Psoas muscle (tissue), 8 donors: ENCODE data around the gene SLC6A20. TPM values are rescaled to one million over a fixed set of nuclear protein-coding genes. Genes with fewer than 3 reads are reported as not detected.

Experiments used
- ATAC-seq, 4 donors: fragments of 200-7000 bp; cut with Tn5 transposase; one replicate each; pipeline ENCODE4 v1.9.1; 2020; ENCODE audit warnings: moderate library complexity in 3 of 4, mild to moderate bottlenecking in 2 of 4
- DNase-seq, 2 donors: peaks; one replicate each; pipeline ENCODE4 v3.0.0-alpha.2; 2020
- H3K27ac ChIP-seq: fragments of 200-600 bp; one replicate; pipeline ENCODE4 v1.8.0; 2022
- H3K27me3 ChIP-seq, 3 donors: fragments of 200-600 bp in 1 of 3; one replicate each; pipeline versions ENCODE4 v1.6.1 to v1.8.0; 2013 to 2022; ENCODE audit warnings: low read length in 2 of 3, mild to moderate bottlenecking in 2 of 3, moderate library complexity in 1 of 3; ENCODE audit not compliant: insufficient read depth in 3 of 3
- H3K36me3 ChIP-seq, 2 donors: fragments of 200-600 bp in 1 of 2; one replicate each; pipeline versions ENCODE4 v1.6.1 to v1.8.0; 2013 to 2022; ENCODE audit warnings: low read depth in 1 of 2, mild to moderate bottlenecking in 1 of 2, moderate library complexity in 1 of 2; ENCODE audit not compliant: insufficient read depth in 1 of 2
- H3K4me1 ChIP-seq: fragments of 200-600 bp; one replicate; pipeline ENCODE4 v1.8.0; 2022
- H3K4me3 ChIP-seq: fragments of 200-600 bp; one replicate; pipeline ENCODE4 v1.8.0; 2022; ENCODE audit warnings: mild to moderate bottlenecking
- H3K9me3 ChIP-seq: fragments of 200-600 bp; one replicate; pipeline ENCODE4 v1.8.0; 2022
- WGBS, 3 donors: extraction: QIAGEN DNeasy Blood & Tissue Kit; methylation state at CpG; one replicate each; pipeline versions ENCODE4 v1.1.6 to v1.1.7; 2013; 5-methylcytosine and 5-hydroxymethylcytosine counted together
- intact Hi-C, 2 donors: fragments of 100-400 bp; cut with DNase I; formaldehyde crosslinking; loops; one replicate each; pipeline versions ENCODE4 v1.11.0 to v1.14.2; 2022
- polyA plus RNA-seq, 3 donors: library from polyadenylated mRNA; stranded (reverse); fragments of 200-250 nt; gene quantifications; one replicate each; pipeline ENCODE4 v1.2.3, GENCODE V29; 2013
- total RNA-seq, 4 donors: library from RNA; stranded (reverse); fragmentation: NEBNext Ultra II Directional in 2 of 4; extraction: Animal tissue kit (Norgen Biotek cat#: 25700) in 2 of 4; gene quantifications; one replicate each; pipeline versions ENCODE4 v1.2.1 to v1.2.4, GENCODE V29; 2021 to 2023
- TF ChIP-seq, protein P1 (sequence below): fragments of 200-600 bp; IDR thresholded peaks from one replicate; pipeline ENCODE4 v1.8.0; 2022; ENCODE audit warnings: antibody characterized with exemption
- donor health status: healthy with polysubstance abuse.
- donor health status: DM: no; HTN: no; CAD: no; lungs with moderate emphysema.
- donor health status: Bipolar disorder and iron deficiency.
- donor health status: healthy.
- donor health status: DM: yes; HTN: yes; CAD: no.
- donor health status: DM: no; HTN: no; CAD: no.
- donor health status: DM: no; HTN: no; CAD: no.
- donor health status: DM: yes; HTN: yes; CAD: no.

The SLC6A20 gene
- total and polyA plus RNA-seq, 7 donors, result 0.10 to 0.69 (median 0.42) TPM

DNA sequence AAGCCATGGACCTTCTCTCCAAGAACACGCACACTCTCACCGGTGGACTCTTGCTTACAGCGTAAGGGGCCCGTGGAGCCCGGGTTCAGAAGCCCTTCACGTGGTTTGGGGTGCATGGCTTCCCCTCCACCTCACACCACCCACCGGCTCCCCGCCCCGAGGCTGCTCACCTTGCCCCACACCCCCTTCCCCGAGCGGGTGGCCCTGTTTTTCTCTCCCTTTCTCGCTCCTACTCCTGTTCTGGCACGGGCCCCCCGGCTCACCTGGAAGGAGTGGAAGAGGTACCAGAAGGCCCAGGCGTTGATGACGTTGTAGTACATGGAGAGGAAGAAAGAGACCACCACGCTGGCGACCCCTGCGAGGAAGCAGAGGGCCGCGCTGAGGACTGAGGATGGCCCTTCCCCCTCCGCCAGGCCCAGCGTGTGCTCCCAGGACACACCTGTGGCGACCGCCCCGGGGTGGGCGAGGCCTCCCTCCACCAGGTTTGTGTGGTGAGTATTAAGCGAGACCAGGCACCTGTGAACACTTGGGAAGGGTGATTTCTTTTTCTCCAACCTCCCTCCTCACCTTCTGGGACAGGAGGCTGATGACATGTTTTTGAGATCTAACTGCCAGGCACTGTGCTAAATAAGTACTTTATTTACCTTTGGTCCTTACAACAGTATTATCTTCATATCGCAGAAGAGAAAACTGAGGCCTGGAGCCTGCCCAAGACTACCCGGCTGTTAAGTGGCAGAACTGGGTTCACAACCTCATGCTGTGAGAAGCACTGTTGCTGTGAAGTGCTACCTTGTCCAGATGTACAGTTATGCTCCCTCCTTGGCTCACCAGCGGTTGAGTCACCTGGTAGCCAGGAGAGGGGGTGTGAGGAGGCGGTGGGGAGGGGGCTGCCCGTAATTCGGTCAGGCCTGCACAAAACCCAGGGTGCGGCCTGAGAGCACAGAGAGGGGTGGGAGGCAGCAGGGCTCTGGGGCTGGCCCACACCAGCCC lies 16.3 kb downstream of the SLC6A20 start:
- no peak overlapping the region for H3K4me3 ChIP-seq
- TF ChIP-seq, protein P1, sequence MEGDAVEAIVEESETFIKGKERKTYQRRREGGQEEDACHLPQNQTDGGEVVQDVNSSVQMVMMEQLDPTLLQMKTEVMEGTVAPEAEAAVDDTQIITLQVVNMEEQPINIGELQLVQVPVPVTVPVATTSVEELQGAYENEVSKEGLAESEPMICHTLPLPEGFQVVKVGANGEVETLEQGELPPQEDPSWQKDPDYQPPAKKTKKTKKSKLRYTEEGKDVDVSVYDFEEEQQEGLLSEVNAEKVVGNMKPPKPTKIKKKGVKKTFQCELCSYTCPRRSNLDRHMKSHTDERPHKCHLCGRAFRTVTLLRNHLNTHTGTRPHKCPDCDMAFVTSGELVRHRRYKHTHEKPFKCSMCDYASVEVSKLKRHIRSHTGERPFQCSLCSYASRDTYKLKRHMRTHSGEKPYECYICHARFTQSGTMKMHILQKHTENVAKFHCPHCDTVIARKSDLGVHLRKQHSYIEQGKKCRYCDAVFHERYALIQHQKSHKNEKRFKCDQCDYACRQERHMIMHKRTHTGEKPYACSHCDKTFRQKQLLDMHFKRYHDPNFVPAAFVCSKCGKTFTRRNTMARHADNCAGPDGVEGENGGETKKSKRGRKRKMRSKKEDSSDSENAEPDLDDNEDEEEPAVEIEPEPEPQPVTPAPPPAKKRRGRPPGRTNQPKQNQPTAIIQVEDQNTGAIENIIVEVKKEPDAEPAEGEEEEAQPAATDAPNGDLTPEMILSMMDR, result no peak
- no peaks in the 10 kb centered on the region for H3K27me3 ChIP-seq
- no peak for DNase-seq
- no peaks in the 10 kb centered on the region for H3K4me1 ChIP-seq
- 89 to 97% (median 91%) methylated on average over 33 to 35 of the region's 35 CpGs for whole genome bisulfite sequencing, 3 donors
- no peaks in the 10 kb centered on the region for H3K9me3 ChIP-seq
- no peaks in the 10 kb centered on the region for H3K36me3 ChIP-seq
- H3K27ac ChIP-seq, result no peak overlapping the region
- no peak for ATAC-seq
- intact Hi-C loops, result no loop called here

- H3K36me3 ChIP-seq, result no peaks in the 10 kb centered on the region
- intact Hi-C loops, result no loop called here
- ATAC-seq, result peak; percentile 25 to 65 (median 40)
- TF ChIP-seq, protein P1, result no peak
- H3K4me1 ChIP-seq, result no peaks in the 10 kb centered on the region
- DNase-seq, result no peak
- no peak overlapping the region for H3K4me3 ChIP-seq
- H3K27ac ChIP-seq, result no peak overlapping the region
- no peaks in the 10 kb centered on the region for H3K27me3 ChIP-seq
- H3K9me3 ChIP-seq, result no peaks in the 10 kb centered on the region
- WGBS, 3 donors, result 45 to 49% (median 46%) methylated on average over 3 of the region's 3 CpGs
These were observed 17.6 kb downstream of the SLC6A20 start for GRCh38 chr3:45778761-45779201.

- intact Hi-C loops, result no loop called here
- no peak for ATAC-seq
- H3K9me3 ChIP-seq, result no peaks in the 10 kb centered on the region
- no peaks in the 10 kb centered on the region for H3K36me3 ChIP-seq
- H3K4me3 ChIP-seq, result no peak overlapping the region
- H3K27me3 ChIP-seq, result no peaks in the 10 kb centered on the region
- H3K27ac ChIP-seq, result no peak overlapping the region
- H3K4me1 ChIP-seq, result no peaks in the 10 kb centered on the region
- WGBS, 3 donors, result 82 to 83% (median 83%) methylated on average over 11 of the region's 11 CpGs
- TF ChIP-seq, protein P1, result no peak
- DNase-seq, result no peak
These were observed 18.5 kb downstream of the SLC6A20 start for GRCh38 chr3:45777746-45778386.

- Histone ChIP-seq H3K4me1 (no peaks in the 10 kb centered on the region), H3K27me3 (no peaks in the 10 kb centered on the region)
- intact Hi-C loops, result no loop called here
These were observed 19.1 kb downstream of the SLC6A20 start for GRCh38 chr3:45777111-45777745.

More at GRCh38 chr3:45777111-45777745, 19.1 kb downstream of the SLC6A20 start:
- H3K9me3 ChIP-seq, result no peaks in the 10 kb centered on the region
- no peak overlapping the region for H3K4me3 ChIP-seq
- WGBS, 3 donors, result 83 to 89% (median 88%) methylated on average over 8 of the region's 8 CpGs
- no peak for DNase-seq
- TF ChIP-seq, protein P1, result no peak
- H3K36me3 ChIP-seq, result no peaks in the 10 kb centered on the region
- ATAC-seq, result no peak
- H3K27ac ChIP-seq, result no peak overlapping the region
